ELR (cell line): ENCODE results near the gene PDZD11.

Source experiments
- DNase-seq: peaks from one replicate; pipeline ENCODE4 v3.0.0-alpha.2; 2015; ENCODE audit warnings: low read depth

Gene PDZD11

DNA sequence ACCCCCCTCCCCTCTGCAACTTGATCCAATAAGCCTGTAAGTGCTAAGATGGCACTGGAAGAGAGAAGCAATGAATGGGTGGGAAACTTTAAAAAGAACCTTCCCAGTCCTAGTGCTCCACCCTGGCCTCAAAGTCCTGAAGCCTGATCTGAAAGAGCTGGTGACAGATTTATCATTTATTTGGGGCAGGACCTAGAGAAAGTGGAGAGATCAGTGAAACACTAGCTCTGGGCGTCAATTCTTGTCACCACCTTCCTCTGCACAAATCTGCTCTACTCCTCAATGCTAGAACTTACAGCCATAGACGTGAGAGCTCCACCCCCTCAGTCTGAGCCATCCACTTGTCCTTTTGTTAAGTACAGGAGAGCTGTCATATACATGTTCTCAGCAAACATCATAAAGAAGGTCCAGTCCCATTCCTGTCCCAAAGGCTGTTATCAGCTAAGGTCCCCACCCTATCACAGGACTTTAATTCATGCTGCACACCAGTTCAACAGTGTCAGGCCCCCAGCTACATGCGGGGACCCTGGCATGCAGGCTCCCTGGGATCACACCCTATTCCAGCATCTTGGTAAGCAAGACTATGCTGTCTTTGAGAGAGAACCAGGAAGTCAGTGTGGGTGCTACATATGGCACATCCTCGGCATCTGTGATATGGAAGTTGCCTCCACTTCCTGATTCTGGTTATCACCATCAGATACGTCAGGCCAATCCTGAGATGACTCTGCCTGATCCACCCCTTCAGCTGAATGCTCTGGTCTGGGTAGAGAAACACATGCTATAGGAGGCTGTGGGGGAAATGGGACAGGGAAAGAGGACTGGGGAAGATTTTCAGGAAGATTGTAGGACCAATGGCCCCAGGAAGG is 32.1 kb downstream of the PDZD11 start:
- no peak for DNase-seq

DNA sequence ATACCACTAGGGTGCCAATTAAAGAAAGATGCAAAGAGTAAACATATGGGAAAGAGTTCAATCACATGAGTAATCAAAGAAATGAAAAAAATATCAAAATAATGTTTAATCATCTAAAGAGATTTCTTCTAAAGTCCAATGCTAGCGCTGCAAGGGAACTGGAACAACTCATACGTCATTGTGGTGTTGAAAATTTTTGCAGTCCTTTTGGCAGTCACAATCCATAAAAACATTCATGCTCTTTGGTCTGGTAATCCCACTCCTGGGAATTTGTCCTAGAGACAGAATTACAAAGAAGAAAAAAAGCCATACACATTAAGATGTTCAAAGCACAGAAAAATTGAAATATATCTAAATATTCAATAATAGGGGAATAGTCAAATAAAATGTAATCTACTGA is 34.3 kb downstream of the PDZD11 start:
- no peak for DNase-seq

- peak; percentile 2 for DNase-seq
Measured at GRCh38 chrX:70254909-70255308, 34.8 kb downstream of the PDZD11 start.

- DNase-seq: peak; percentile 54
Measured at GRCh38 chrX:70254063-70254400, 35.7 kb downstream of the PDZD11 start.

- DNase-seq: peak; percentile 62
Measured at GRCh38 chrX:70253377-70254062, 36.2 kb downstream of the PDZD11 start.

DNA sequence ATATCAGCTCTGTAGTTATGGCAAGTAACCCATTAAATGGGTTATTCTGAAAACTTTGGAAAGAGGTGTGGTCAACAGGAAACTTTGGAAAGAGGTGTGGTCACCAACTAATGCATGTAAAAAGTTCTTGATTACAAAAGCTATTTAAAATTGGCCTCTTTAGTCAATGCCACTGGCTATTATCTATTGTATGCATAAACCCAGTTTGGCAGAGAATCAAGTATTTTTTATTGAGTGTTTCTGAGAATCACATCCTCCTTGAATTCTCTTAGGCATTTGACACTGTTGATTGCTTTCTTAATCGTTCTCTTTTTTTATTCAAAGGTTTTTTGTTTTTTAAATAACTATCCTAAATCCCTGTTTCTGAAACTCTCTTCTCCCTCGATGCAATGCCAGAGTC is 37.2 kb downstream of the PDZD11 start:
- DNase-seq: no peak

GRCh38 chrX:70247252-70247651 is 42.5 kb downstream of the PDZD11 start:
- DNase-seq: no peak

DNA sequence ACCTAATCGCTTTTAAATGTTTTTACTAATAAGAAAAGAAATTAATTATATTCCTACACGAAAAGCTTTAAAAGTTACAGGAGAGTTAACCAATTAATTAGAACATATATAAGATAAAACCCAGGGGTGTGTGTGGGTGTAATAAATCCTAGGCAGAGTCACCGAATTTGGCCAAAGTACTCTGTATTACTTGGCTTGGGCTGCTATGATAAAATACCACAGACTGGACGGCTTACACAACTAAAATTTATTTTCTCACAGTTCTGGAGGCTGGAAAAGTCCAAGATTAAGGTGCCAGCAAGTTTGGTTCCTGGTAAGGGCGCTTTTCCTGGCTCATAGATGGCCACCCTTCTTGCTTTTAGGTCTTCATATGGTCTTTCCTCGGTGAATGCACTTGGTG is 44.8 kb downstream of the PDZD11 start:
- DNase-seq: no peak

DNA sequence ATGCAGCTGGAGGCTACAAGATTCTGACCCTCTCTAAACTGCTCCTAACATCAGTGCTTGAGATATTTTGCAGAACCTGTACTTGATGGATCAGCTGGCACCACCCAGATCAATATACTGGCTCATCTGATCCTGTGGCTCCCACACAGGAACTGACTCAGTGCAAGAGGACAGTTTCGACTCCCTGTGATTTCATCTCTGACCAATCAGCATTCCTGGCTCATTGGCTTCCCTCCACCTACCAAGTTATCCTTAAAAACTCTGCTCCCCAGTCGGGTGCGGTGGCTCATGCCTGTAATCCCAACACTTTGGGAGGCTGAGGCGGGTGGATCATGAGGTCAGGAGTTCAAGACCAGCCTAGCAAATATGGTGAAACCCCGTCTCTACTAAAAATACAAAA is 46.1 kb downstream of the PDZD11 start:
- peak; percentile 51 for DNase-seq

DNA sequence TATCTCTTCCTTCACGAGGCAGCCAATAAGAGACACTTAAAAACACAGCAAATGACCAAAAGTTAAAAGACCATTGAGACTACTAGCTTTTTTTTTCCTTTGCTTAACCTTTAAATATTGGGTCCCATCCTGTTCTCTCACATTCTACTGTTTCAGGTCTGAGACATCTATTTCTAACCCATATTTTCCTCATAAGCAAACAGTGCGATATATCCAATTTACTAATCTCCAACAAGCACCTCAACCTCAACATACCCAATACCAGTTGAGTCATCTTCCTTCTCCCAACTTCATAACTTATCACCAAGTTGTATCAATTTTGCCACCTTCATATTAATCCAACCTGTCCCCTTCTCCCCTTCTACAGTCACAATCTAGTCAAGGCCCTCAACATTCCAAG is 48.2 kb downstream of the PDZD11 start:
- DNase-seq: no peak

DNA sequence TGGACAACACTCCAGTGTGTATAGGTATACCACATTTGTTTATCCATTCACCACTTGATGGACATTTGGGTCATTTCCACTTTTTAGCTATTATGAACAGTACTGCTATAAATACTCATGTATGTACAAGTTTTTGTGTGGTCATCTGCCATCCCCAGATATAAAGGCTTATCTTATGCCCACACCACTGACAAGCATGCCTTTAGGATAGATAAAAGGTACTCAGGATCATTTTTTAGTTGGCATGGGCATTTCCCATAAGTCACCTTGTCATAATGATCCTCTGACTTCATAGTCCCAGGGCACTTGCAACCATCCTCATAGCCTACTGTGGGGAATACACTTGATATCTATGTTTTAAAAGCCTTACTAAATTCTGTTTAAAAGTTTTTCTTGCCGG is 49.0 kb downstream of the PDZD11 start:
- no peak for DNase-seq
